Activated T-cell treated with anti-CD3 and anti-CD28 coated beads for 48 hours (primary cell): ENCODE results near the gene ATG9A.
"Not testable (repeated sequence)": the region's sequence is repeated elsewhere in the genome, so short reads cannot be mapped to it uniquely, and the experiment has no call there.

Source experiments
- DNase-seq: peaks from one replicate; pipeline ENCODE4 v3.0.0-alpha.2; 2020; ENCODE audit warnings: low read depth

The ATG9A gene, protein sequence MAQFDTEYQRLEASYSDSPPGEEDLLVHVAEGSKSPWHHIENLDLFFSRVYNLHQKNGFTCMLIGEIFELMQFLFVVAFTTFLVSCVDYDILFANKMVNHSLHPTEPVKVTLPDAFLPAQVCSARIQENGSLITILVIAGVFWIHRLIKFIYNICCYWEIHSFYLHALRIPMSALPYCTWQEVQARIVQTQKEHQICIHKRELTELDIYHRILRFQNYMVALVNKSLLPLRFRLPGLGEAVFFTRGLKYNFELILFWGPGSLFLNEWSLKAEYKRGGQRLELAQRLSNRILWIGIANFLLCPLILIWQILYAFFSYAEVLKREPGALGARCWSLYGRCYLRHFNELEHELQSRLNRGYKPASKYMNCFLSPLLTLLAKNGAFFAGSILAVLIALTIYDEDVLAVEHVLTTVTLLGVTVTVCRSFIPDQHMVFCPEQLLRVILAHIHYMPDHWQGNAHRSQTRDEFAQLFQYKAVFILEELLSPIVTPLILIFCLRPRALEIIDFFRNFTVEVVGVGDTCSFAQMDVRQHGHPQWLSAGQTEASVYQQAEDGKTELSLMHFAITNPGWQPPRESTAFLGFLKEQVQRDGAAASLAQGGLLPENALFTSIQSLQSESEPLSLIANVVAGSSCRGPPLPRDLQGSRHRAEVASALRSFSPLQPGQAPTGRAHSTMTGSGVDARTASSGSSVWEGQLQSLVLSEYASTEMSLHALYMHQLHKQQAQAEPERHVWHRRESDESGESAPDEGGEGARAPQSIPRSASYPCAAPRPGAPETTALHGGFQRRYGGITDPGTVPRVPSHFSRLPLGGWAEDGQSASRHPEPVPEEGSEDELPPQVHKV

DNA sequence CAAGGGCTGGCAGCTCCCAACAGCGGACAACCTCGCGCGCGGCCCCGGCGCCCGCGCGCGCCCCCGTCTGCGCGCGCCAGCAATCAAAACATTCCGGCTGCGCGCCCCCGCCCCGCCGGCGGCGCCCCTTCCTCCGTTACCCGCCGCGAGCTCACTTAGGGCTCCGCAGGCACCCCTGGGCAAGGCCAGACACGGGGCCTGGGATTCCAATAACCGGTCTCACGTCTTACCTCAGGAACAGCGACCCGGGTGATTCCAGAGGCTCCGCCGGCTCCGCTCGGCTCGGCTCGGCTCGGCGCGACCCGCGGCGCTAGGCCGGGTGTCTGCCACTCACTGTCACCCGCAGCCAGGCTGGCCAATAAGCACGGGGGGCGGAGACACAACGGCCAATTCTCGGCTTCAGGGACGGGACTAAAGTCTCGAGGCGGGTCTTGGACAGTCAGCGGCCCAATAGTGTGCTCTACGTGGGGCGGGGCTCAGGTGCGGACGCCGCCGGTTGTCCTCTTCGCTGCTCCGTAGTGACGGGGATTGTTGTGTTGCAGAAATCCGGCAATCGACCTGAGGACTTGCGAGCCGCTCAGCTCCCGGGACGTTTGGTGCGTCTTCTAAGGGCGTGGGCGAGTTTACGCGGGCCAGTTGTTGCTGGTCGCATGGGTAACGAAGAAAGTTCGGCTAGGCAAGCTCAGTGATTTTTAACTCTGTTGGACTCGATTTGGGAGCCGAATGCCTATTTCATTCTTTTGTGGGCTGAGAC lies at the start of gene ATG9A, which contains the start of gene ANKZF1:
ATG9A (minus strand) TSS at position 332 of the 754 bp plus-strand sequence. CDS start 1,612 bp downstream, outside the sequence.
ANKZF1 (plus strand) TSS at position 502 of the 754 bp plus-strand sequence. CDS start 452 bp downstream, outside the sequence.
- peak; percentile 97 for DNase-seq

DNA sequence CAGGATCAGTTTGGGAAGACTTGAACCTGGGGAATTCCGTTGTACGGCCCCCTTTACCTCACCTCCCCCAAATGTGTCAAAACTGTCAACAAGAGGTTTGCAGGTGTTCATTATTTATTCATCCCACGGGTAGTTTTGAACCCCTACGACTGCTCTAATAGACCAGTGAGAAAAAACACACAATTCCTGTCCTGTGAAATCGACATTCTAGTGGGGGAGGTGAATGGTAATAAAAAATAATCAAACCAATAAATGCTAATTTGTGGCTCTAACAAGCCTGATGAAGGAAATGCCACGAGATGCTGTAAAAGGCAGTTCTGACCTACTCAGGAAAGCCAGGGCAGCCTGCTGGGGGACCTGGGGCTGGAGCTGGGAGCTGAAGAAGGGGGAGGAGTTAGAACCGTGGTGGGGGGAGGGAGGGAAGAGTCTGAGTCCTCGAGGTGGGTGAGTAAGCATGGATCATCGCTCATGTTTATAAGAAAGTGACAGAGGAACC lies 49.3 kb upstream of the ATG9A start:
- no peak for DNase-seq

DNA sequence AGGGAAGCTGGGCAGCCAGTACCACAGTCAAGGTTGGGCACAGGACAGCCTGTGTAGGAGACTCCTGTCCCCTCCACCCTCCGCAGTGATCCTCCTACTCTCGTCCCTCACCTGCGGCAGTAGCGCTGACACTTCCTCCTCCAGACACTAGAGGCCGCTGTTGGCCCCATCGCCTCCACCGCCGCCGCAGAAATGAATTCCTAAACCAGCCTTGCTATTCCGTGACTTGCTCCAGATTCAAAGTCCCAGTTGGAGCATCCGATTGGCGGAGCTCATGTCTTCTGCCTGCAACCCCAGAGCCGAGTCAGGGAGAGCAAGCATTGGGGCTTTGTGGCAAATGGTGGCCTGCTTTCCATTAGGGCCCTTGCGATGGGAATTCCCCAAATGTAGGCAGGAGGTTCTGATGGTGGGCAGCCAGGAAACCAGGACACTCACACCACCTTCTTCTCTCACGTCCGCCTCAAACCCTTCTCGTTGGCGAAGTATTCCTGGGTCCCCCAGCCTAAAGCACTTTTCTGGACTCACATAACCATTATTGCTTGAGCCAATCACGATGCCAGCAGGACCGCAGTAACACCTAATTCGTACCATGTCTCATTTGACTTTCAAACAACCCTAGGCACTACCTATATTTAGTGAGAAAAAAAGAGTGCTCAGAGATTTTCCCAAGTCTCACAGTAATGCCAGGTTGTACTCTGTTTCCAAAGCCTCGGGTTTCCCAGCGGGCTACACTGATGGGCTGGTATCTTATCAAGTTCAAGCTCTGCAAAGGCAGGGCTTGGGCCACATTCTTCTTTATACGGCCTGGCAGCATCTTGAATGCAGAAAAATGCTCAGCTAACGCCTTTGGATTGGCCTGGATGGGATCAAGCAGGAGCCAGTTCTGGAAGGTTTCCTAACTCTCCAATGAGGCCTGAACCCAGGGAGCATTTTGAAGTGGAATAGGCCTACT lies 48.5 kb upstream of the ATG9A start:
- peak; percentile 68 for DNase-seq

DNA sequence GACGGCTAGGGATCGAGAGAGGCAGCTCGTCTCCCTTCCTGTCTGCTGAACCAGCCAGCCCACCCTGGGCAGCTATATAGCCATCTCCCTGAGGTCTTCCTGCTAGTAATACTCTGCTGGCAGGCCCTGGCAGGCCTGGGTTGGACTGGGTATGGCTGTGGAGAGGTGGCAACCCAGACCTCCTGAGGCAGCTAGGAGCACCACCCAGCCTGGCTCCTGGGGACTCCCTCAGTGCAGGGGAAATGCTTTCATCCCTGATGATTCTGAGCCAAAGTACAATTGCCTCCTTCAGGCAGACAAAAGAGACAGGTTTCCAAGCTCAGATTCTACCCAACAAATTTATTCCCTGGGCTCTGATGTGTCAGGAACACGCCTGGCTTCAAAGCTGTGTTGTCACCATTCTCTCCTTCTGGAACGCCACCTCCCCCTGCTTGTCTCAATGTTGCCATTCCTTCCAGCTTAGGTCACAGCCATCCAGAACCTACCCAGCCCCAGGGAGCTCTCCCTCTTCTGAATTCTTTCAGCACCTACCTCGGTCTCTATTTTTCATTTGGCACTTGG lies 45.0 kb upstream of the ATG9A start:
- no peak for DNase-seq

DNA sequence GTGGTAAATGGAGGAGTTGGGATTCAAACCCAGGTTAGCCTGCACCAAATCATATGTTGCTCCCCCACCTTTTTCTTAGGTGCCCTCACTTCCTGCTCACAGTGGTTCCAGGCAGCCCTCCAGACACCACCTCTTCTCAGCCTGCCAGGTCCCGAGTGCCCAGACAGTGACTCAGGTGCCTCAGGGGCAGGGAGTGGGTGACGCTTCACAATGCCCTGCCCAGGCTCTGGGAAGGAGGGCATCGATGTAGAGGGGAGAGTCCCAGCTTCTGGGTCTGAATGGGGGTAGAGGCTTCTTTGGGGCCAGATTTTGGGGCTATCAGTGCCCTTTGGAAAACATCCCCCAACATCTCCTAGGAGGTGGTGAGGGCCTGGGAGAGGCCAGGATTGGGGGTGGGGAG lies 44.5 kb upstream of the ATG9A start:
- DNase-seq: no peak

DNA sequence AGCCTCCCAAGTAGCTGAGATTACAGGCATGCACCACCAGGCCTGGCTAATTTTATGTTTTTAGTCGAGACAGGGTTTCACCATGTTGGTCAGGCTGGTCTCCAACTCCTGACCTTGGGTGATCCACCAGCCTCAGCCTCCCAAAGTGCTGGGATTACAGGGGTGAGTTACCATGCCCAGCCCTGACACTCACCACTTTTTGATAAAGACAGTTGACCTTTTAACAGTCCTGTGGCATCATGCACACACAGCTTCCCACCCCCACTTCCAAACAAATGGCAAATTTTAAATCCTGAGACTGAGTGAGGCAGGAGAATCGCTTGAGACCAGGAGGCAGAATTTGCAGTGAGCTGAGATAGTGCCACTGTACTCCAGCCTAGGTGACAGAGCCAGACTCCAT lies 43.6 kb upstream of the ATG9A start:
- DNase-seq: no peak

DNA sequence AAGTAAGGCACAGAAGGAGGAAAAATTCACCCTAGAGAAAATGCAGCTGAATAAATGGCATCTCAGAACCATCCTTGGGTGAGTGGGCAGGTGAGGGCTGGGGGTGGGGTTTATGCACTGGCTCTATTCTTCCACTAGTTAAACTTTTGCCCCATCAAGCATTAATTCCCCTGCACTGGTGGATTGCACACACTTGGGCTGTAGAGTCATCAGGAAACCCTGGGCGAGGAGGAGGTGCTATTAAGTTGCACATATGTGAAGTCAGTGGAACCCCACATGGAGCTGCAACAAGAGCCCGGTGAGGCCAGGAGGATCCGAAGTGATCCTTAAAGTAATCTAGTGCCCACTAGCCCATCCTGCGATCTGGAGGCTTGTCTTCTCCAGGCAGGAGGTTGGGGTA lies 42.9 kb upstream of the ATG9A start:
- no peak for DNase-seq

DNA sequence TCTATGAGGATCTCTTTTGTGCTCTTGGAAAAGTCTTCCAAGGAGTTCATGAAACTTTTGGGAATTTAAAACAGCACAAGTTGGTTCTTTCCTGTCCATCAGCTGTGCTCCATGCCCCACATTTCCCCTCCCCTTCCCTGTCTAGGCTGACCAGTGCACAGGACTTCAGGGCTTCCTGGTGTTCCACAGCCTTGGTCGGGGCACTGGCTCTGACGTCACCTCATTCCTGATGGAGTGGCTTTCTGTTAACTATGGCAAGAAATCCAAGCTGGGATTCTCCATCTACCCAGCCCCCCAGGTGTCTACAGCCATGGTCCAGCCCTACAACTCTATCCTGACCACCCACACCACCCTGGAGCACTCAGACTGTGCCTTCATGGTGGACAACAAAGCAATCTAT lies 41.6 kb upstream of the ATG9A start:
- no peak for DNase-seq

DNA sequence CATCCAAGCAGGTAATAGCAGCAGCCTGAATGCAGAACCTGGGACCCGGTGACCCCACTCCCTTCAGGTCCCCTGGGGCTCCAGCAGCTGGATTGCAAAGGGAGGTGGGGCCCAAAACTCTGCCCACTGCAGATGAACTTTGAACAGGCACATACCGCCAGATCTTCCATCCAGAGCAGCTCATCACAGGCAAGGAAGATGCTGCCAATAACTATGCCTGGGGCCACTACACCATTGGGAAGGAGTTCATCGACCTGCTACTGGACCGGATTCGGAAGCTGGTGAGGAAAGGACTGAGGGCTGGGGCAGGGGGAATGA lies 40.6 kb upstream of the ATG9A start:
- DNase-seq: no peak

DNA sequence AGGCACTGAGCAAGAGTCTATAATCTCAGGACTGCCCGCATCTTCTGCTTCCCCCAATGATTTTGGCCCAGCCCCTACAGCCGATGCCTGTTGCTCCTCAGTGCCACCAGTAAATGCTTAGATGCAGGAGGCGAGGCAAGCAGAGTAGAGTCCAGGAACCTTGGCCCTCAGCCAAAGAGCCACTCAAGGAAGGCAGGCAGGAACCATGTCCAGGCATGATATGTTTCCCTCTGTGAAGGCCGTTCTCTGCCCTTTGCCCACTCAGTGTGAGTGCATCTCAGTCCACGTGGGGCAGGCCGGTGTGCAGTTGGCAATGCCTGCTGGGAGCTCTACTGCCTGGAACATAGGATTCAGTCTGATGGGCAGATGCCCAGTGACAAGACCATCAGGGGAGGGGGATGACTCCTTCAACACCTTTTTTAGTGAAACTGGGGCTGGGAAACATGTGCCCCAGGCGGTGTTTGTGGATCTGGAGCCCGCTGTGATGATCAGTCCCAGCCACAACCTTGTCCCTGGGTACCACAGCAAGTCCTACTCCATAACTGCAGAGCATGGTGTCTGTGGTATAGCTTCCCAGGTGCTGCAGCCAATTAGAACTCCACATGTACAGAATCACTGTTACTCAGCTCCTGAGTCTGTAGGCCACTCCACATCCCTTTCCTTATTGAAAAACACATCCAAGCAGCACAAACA lies 40.1 kb upstream of the ATG9A start:
- no peak for DNase-seq

DNA sequence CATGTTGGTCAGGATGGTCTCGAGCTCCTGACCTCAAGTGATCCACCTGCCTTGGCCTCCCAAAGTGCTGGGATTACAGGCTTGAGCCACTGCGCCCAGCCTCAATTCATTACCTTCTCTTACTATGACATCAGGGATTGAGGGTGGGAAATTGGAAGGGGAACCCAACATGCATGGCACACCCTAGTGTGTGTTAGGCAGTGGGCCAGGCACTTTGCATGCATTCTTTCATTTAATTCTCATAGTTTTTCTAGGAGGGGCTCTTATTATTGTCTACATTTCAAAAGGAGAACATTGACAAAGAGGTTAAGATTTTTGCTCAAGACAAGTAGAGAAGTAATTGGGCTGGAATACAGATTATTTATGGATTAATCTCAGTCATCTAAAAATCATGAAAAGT lies 38.9 kb upstream of the ATG9A start:
- DNase-seq: no peak

DNA sequence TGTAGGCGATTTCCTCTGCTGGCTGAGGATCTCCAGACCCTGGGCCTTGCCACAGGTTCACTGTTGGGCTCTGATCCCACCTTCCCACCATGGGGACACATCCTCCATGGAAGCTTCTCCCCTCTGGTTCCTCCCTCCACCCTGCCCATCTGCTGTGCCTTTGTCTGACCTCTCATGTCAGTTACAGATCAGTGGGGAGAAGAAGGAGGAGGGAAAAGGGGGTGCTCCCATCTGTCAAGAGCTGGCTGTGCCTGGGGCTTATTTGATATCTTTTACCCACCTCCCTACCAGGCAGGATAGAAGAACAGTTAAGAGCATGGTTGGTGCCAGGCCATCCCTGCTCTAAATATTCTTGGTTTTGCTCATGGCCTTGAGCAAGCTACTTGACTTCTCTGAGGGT lies 37.5 kb upstream of the ATG9A start:
- DNase-seq: no peak

DNA sequence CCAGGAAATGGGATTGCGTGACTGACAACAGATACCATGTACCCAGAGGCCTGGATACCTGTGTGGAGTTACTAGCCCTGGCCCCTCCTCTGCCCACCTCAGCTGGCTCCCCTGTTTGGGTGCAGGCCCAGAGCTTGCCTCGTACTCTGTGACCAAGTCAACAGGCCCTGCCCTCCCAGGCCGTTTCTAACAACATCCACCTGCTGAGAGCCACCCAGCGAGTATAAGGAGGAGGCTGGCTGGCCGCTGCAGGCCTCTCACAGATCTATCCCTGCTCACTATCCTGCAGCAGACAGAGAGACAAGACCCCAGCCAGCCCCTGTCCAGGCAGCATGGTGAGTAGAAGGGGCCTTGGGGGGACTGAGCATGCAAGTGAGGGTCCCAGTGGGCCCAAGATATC lies 36.8 kb upstream of the ATG9A start:
- DNase-seq: no peak

DNA sequence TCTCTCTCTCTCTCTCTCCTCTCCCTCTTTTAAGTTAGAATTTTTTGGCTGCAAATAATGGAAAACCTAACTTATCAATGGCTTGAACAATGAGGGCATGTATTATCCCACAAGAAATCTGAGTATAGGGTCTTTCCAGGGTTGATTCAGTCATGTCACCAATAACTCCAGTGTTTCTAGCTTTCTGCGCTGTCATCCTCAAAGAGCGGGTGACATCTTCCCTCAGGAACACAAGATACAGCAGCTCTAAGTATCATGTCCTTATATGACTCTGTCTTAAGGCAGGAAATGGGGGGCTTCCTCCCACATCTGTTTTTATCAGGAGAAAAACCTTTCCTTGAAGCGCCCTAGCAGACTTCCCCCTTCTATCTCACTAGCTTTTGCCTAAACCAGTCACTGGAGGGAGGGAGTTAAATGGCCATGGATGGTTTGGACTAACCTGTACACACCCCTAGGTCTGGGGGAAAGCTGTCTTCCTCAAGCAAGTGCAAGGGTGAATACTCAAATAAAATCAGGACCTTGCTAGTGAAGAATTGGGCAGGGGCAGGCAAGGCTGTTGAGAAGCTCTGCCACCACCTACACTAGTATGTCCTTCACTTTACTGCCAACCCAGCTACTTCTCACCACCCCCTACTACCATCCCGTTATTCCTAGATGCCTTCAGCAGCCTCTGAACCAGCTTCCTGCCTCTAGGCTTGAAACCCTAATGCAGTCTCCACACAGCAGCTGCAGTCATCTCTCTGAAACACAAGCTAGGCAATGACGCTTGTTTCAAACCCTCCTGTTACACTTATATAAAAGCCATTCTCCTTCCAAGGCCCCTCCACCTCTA lies 31.8 kb upstream of the ATG9A start:
- DNase-seq: no peak

DNA sequence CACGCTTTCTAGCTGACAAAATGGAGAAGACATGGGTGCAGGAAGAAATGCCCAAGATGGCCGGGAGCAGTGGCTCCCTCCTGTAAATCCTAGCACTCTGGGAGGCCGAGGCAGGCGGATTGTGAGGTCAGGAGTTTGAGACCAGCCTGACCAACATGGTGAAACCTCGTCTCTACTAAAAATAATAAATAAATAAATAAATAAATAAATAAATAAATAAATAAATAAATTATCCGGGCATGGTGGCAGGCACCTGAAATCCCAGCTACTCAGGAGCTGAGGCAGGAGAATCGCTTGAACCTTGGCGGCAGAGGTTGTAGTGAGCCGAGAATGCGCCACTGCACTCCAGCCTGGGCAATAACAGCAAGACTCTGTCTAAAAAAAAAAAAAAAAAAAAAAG lies 29.5 kb upstream of the ATG9A start:
- not testable (repeated sequence) for DNase-seq

DNA sequence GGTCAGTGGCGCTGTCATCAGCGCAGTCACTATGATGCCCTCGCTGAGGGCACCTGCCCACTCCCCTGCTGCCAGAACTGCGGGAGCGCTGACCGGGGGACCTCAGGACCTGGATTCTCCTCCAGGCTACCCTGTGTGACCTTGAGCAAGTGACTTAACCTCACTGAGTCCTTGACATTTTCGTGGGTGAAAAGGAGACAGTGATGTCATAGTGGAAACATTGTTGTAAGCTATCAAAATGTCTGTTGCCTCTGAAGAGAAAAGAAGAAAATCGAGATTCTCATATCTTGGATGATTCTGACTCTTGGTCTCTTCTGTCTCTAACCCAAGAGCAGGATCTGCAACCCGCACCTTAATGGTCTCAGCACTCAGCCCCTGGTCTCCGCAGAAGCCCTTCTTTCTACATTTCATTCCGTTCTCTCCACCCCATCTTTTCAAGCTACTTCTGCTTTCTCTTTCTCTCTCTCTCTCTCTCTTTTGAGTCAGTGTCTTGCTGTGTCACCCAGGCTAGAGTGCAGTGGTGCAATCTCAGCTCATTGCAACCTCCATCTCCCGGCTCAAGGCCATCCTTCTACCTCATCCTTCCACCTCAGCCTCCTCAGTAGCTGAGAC lies 25.3 kb upstream of the ATG9A start:
- peak; percentile 23 for DNase-seq

DNA sequence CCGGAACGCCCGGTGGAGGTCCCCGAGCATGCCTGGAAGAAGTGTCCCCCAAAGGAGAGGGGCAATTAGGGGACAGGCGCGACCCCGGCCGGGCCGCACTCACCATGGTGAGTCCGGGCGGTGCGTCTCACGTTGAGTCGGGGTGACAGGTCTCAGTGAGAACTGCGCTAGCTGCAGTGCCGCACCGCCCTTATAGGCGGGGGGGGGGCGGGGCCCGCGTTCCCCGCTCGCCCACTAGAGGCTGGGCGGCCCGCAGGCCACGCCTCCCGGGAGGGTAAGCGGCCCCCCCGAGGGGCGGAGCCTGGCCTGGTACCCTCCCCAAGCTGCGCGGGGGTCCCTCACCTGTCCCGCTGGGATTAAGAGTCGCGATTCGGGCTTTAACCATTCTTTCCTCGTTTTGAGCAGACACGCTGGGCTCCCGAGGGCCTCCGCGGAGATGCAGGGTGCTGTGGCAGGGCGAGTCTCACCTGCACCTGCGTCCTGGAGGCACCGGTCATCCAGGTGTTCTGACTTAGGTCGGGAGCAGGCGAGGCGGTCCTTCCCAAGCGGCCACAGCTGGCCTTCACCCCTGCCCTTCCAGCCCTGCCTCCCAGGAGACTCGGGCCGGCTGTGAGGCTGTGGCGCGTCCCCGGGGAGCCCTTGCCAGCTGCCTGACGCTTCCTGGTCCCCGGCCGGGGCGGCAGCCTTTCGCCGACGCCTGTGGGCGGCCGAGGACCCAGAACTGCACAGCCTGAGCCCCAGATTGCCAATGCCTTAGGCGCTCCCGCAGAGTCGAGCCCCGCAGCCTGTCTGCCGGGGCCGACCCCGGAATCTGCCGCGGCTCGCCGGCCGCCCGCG lies 24.5 kb upstream of the ATG9A start, which contains the start of gene TUBA4A:
TUBA4A (minus strand) TSS at position 166 of the 837 bp plus-strand sequence; CDS start at position 106, 60 bp downstream.
- peak; percentile 89 for DNase-seq
